Astrocyte of the cerebellum (primary cell): ENCODE results near the gene PFKP.

Source experiments
- DNase-seq: peaks from one replicate; pipeline ENCODE4 v3.0.0-alpha.2; 2011; ENCODE audit warnings: low read depth
- H3K4me3 ChIP-seq: 2 replicates; pipeline ENCODE4 v1.5.1; 2011; ENCODE audit warnings: mild to moderate bottlenecking, low read depth, low read length, moderate library complexity
- CTCF ChIP-seq: IDR thresholded peaks from 2 replicates; pipeline ENCODE4 v1.5.1; 2012; ENCODE audit warnings: low read length, low read depth, moderate library complexity, mild to moderate bottlenecking; ENCODE audit errors: missing control alignments
- in situ Hi-C: cut with HindIII; loops from 2 replicates; pipeline ENCODE4 v1.10.0; 2017; ENCODE audit warnings: low sequenced_read_pairs

PFKP gene

GRCh38 chr10:3025026-3025683 lies 42.2 kb upstream of the PFKP start:
- no peak for TF ChIP-seq CTCF
- DNase-seq: no peak
- H3K4me3 ChIP-seq: no peak overlapping the region
- in situ Hi-C loops: no loop called here

- in situ Hi-C loops: no loop called here
- no peak overlapping the region for H3K4me3 ChIP-seq
- no peak for DNase-seq
- TF ChIP-seq CTCF: no peak
Measured at GRCh38 chr10:3027866-3028265, 39.5 kb upstream of the PFKP start.

- in situ Hi-C loops: no loop called here
- no peak overlapping the region for H3K4me3 ChIP-seq
- no peak for DNase-seq
- TF ChIP-seq CTCF: no peak
Measured at GRCh38 chr10:3028441-3028840, 38.9 kb upstream of the PFKP start.

GRCh38 chr10:3030765-3031164 lies 36.6 kb upstream of the PFKP start:
- in situ Hi-C loops: no loop called here

GRCh38 chr10:3031490-3031889 lies 35.9 kb upstream of the PFKP start:
- DNase-seq: no peak
- H3K4me3 ChIP-seq: no peak overlapping the region
- TF ChIP-seq CTCF: no peak
- in situ Hi-C loops: no loop called here

More at GRCh38 chr10:3030765-3031164, 36.6 kb upstream of the PFKP start:
- H3K4me3 ChIP-seq: no peak overlapping the region
- no peak for DNase-seq
- TF ChIP-seq CTCF: no peak

- in situ Hi-C loops: no loop called here
- no peak for TF ChIP-seq CTCF
- H3K4me3 ChIP-seq: no peak overlapping the region
- DNase-seq: no peak
Measured at GRCh38 chr10:3033925-3034324, 33.4 kb upstream of the PFKP start.

GRCh38 chr10:3034616-3035015 lies 32.7 kb upstream of the PFKP start:
- no peak overlapping the region for H3K4me3 ChIP-seq
- DNase-seq: no peak
- no peak for TF ChIP-seq CTCF
- in situ Hi-C loops: no loop called here
